Pons (tissue), 1 donor: Measurements from ENCODE around the gene SMAD6.

Experiments
- DNase-seq: peaks from one replicate; pipeline ENCODE4 v3.0.0-alpha.2; 2016; ENCODE audit warnings: low spot score

SMAD6 gene

GRCh38 chr15:66775127-66776105, 73.4 kb downstream of the SMAD6 start:
- no peak for DNase-seq

GRCh38 chr15:66777054-66777453, 75.0 kb downstream of the SMAD6 start:
- DNase-seq, result no peak

DNA sequence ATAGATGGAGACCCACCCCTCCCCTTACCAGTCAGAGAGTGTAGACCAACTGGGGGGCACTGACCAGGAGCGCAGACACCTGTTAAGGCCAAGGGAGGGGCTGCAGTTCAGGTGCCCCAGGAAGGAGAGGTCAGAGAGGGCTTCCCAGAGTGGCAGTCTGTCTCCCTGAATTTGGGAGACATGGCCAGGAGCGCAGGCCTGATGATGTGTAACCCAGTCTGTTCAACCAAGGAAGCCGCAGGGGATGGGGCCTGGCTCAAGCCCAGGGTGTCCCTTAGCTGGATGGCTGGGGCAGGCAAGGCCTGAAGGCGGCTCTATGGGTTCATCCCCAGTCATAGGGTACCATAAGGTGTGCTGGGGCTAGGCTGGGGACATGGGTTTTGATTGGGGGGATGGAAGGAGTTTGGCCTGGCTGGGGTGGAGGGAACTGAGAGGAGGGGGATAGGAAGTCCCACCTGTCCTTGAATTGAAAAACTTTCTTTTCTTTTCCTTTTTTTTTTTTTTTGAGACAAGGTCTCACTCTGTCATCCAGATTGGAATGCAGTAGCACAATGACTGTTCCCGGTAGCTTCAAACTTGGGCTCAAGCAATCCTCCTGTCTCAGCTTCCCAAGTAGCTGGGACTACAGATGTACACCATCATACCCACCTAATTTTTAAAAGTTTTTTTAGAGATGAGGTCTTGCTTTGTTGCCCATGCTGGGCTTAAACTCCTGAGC, 75.7 kb downstream of the SMAD6 start:
- no peak for DNase-seq

DNA sequence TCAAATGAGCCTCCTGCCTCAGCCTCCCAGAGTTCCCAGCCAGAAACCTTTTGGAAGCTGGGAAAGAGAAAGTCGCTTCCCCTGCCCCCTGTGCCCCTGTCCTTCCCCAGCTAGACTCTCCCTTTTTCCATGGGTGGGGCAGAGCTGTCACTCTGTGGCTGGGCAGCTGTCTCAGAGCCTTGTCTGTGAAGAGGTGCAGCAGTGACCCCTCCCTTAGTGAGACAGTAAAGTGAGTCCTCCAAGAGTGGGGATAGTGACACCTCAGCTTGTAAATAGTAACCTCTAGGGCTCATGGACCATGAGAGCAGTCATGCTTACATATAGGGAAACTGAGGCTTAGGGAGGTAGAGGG, 76.3 kb downstream of the SMAD6 start:
- no peak for DNase-seq

- DNase-seq, result no peak
Measured at GRCh38 chr15:66778716-66779115, 76.7 kb downstream of the SMAD6 start.

GRCh38 chr15:66779331-66780009, 77.4 kb downstream of the SMAD6 start:
- no peak for DNase-seq

DNA sequence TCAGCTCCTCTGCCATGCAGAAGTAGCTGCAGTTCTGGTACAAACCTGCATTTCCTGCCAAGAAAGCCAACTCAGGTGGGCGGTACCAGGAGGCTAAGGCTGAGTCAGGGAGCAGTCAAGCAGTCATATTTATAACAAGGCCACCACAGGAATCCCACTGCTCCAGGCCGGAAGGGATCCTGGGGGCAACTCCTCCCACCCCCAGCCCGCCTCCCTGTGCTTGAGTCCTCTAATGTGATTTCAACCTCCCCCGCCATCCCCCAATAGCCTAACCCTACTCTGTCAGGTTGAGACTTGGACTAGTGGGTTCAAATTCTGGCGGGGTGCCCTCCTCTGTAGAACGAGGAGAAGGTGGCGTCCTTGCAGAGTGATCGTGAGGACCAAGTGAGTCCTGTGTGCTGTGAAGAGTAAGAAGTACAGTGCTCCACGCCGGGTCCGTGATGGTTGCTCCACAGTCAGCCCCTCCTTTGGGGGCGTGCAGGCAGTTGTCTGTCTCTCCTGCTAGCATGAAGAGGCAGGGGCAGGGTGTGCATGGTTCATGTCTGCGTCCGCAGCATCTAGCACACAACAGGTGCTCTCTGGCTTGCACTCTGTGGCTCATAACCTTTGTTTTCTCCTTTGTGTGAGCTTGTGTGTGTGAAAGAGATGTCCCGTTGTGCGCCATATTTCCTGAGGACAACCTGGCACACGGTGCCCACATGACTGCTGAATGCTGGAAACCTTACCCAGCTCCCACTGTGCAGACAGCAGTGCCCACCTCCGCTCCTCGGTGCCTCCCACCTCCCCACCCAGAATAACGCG, 78.3 kb downstream of the SMAD6 start:
- DNase-seq, result no peak

- no peak for DNase-seq
Measured at GRCh38 chr15:66780973-66781718, 79.1 kb downstream of the SMAD6 start.

- DNase-seq, result no peak
Measured at GRCh38 chr15:66782785-66783184, 80.7 kb downstream of the SMAD6 start.

DNA sequence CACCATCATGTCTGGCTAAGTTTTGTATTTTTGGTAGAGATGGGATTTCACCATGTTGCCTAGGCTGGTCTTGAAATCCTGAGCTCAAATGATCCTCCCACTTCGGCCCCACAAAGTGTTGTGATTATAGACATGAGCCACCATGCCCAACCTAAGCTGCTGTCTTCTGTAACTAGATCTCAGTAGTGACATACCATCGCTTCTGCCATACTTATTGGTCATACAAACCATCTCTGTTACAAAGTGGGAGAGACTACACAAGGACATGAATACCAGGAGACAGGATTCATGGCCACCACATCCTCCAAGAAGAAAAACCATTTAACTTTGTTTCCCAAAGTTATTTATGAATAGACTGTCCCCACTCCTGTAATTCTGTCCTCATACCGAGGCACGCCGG, 81.3 kb downstream of the SMAD6 start:
- DNase-seq, result no peak

GRCh38 chr15:66783725-66784124, 81.7 kb downstream of the SMAD6 start:
- DNase-seq, result no peak

DNA sequence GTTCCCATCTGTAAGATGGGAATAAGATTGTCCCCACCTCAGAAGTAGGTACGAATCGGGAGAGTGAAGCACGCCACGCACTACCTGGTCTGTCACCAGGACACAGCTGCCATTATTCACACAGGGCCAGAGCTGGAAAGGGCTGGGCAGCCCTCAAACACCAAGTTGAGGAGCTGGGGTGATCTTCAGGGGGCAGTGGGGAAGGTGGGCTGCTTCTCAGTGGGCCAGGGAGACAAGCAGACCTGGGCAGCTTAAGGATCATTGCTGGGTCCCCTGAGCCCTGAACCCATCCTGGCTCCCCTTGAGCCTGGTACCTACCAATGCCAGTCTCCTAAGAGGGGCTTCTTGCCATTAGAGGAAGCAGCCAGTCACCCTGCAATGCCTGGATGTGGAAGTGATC, 82.1 kb downstream of the SMAD6 start:
- DNase-seq, result no peak

GRCh38 chr15:66785637-66786036, 83.6 kb downstream of the SMAD6 start:
- no peak for DNase-seq

DNA sequence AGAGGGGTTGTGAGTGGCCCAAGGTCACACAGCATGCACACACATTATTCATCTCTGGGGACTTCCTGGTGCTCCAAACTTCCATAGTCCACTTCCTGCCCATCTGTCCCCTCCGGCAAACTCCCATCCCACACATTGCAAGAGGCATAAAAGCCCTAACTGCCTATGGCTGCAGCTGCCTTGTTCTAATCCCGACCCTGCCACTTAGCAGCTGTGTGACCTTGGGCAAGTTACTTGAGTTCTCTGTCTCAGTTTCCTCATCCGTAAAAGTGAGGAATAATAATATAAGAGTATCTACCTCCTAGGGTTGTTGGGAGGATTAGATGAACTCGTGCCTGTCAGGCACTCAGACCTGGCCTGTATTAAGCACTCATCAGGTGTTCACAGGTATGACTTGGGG, 84.2 kb downstream of the SMAD6 start:
- no peak for DNase-seq

- no peak for DNase-seq
Measured at GRCh38 chr15:66786708-66787488, 84.9 kb downstream of the SMAD6 start.

DNA sequence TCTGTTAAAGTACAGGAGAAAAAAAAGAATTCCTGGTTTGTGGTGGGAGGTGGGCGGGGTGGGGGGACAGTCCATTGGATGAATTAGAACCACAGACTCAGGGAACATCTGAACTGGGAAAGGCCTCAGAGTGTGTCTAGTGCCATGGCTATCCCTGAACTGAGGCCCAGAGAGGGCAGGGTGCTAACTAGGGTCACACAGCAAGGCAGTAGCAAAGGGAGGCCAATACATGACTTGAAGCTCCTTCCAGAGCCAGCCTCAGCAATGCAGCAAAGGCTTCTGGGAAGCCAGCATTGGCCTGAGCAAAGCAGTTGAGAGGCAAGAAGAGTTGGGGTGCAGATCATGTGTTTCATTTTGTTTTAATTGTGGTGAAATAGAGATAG, 85.4 kb downstream of the SMAD6 start:
- DNase-seq, result no peak

DNA sequence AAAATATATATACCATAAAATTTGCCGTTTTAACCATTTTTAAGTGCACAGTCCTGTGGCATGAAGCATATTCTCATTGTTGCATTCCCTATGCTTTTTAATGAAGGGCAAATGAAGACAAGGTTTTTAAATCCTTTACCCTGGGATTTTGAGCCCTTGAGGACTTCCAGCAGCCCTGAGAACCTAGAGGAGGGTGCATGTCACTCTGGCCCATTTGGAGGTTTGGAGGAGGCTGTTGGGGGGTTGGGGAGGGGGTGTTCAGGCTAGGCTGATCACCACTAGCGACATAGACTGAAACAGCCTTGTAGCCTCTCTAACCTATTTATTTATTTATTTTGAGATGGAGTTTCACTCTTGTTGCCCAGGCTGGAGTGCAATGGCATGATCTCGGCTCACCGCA, 86.0 kb downstream of the SMAD6 start:
- DNase-seq, result no peak

DNA sequence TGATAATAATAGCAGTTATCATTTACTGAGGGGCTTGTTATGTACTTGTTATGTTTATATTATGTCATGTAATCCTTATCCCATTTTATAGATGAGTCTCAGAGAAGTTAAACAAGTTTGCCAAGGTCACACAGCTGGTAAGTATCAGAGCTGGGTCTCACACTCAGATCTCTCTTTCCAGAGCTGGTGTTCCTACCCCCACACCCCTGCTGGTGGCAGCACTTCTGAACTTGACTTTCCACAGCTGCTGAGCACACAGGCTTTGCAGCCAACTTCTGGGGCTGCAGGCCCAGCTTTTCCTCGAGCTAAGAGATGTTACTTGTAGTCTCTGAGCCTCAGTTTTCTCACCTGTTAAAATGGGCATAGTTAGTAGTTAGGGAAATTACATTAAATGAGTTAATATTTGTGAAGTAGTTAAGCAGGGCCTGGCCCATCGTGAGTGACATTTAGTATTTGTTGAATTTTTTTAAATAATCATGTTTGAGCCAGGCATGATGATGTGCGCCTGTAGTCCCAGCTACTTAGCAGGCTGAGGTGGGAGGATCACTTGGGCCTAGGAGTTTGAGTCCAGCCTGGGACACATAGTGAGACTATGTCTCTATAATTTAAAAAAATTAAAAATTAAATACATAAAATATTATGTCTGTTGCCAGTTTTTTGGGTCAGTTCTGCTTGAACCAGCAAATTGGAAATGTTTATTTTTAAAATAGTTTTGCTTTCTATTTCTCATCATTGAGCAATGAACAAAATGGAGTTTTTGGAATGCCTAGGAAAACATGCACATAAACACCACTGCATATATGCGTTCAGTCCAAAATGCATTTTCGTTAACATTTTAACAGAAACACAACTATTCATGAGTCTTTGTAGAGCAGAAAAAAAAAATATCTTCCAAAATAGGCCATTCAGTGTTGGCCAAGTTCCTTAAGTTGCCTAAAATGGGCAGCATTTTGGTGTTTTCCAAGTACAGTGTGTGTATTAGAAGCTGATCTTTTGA, 87.3 kb downstream of the SMAD6 start:
- no peak for DNase-seq

DNA sequence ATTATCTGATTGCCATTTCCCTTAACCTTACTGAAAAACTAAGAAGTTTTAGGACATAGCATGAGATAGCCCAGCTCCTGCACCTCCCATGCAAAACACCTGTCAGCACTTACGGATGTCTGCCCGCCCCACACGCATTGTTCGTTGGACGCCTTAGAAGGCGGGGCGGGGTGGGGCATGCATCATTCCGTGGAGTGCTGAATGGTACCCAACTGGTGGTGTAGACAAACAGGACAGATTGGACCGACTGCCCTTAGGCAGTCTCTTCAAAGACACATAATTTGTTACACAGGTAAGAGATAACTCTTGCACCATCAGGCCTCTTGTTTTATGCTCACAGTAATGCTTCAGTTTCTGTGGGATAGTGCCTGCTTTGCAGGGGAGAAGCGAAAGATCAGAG, 93.8 kb downstream of the SMAD6 start:
- no peak for DNase-seq
